Rectal smooth muscle tissue (tissue), 1 donor: ENCODE measurements around the gene GLTP.

Source experiments
- H3K27ac ChIP-seq: one replicate; pipeline ENCODE4 v1.7.0; 2013; ENCODE audit warnings: low read depth, low read length, inconsistent platforms
- H3K27me3 ChIP-seq: one replicate; pipeline ENCODE4 v1.7.0; 2013; ENCODE audit warnings: low read length; ENCODE audit not compliant: control insufficient read depth, insufficient read depth
- H3K36me3 ChIP-seq: one replicate; pipeline ENCODE4 v1.7.0; 2013; ENCODE audit warnings: low read length; ENCODE audit not compliant: control insufficient read depth, insufficient read depth
- H3K4me1 ChIP-seq: one replicate; pipeline ENCODE4 v1.7.0; 2013; ENCODE audit warnings: low read length; ENCODE audit not compliant: control insufficient read depth, insufficient read depth
- H3K4me3 ChIP-seq: one replicate; pipeline ENCODE4 v1.7.0; 2013; ENCODE audit warnings: low read length
- H3K9ac ChIP-seq: one replicate; pipeline ENCODE4 v1.7.0; 2013; ENCODE audit warnings: low read length

The GLTP gene

DNA sequence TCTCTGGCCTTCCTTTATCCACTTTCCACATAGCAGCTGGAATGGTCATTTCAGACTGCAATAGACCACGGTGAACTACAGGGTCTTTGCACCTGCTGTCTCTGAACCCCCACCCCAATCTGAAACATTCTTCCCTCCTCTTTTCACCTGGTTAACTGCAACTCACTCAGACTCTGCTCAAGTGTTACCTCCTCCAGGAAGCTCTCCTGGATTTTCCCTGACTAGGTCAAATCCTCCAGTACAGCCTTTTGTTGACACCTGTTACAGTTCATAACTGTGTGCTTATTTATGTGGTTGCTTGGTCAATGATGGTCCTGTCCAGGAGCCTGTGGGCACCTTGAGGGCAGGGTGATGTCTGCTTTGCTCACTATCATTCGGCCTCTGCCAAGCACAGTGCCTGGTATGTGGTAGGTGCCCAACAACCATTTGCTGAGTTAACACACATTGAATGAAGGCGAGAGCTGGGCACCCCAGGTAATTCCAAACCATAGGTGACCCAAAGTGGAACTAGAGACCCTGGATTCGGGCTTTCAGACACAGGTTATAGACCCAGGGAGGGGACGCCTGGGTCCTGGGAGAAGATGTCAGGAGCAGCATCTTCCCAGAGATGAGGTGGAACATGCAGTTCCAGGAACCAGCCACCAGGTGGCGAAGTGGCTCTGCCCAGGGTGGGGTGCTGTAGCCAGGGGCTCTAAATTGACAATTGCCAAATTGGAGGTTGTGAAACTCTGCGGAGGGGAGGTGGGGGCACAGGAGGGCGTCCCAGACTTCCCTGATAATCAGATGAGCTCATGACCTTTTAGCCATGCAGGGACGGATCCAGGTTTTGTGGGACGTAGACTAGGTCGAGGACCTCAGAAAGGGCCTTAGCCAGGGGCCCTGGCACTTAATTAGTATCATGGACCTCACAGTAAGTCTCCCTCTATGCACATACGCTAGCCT, 75.2 kb downstream of the GLTP start:
- no peaks in the 10 kb centered on the region for H3K27me3 ChIP-seq
- H3K9ac ChIP-seq: no peak overlapping the region
- no peaks in the 10 kb centered on the region for H3K36me3 ChIP-seq
- no peaks in the 10 kb centered on the region for H3K4me1 ChIP-seq
- H3K4me3 ChIP-seq: no peak overlapping the region
- H3K27ac ChIP-seq: no peak overlapping the region

DNA sequence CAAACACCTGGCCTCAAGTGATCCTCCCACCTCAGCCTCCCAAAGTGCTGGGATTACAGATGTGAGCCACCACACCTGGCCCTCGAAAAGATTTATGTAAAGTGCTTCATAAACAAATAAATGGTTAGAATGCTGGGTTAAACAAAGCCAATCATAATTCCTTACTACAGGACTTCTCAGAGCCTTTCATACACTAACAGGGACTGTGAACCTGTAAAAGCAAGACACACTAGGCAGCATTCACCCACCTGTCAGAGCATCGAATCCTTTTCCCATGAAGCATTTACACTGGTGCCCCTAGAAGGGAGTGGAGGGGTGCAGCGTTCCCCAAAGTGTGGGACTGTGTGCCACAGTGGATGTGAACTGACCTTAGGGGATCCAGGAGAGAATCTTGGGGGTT, 76.7 kb downstream of the GLTP start:
- H3K4me1 ChIP-seq: no peaks in the 10 kb centered on the region
- H3K36me3 ChIP-seq: no peaks in the 10 kb centered on the region
- no peak overlapping the region for H3K9ac ChIP-seq
- H3K27me3 ChIP-seq: no peaks in the 10 kb centered on the region
- H3K27ac ChIP-seq: no peak overlapping the region
- no peak overlapping the region for H3K4me3 ChIP-seq

GRCh38 chr12:109802828-109803227, 77.5 kb downstream of the GLTP start:
- Histone ChIP-seq H3K4me3 (no peak overlapping the region), H3K27ac (no peak overlapping the region), H3K9ac (no peak overlapping the region), H3K4me1 (no peaks in the 10 kb centered on the region), H3K27me3 (no peaks in the 10 kb centered on the region), H3K36me3 (no peaks in the 10 kb centered on the region)
